Coronary artery (tissue), 2 donors: Measurements from ENCODE around the gene KIF2A.

Source experiments
- DNase-seq: peaks from one replicate; pipeline ENCODE4 v3.0.0-alpha.2; 2017; ENCODE audit warnings: low spot score
- H3K27ac ChIP-seq, 2 donors: fragments of 200-600 bp; sonication (generic); one replicate each; pipeline ENCODE4 v1.5.1; 2016 to 2019
- H3K4me3 ChIP-seq: fragments of 200-600 bp; sonication (generic); 2 replicates; pipeline ENCODE4 v1.5.1; 2016; ENCODE audit warnings: mild to moderate bottlenecking, moderate library complexity
- TF ChIP-seq, protein P1 (sequence below): fragments of 200-600 bp; sonication (generic); IDR thresholded peaks from one replicate; pipeline ENCODE4 v1.5.1; 2019; ENCODE audit warnings: antibody characterized with exemption

Gene KIF2A

DNA sequence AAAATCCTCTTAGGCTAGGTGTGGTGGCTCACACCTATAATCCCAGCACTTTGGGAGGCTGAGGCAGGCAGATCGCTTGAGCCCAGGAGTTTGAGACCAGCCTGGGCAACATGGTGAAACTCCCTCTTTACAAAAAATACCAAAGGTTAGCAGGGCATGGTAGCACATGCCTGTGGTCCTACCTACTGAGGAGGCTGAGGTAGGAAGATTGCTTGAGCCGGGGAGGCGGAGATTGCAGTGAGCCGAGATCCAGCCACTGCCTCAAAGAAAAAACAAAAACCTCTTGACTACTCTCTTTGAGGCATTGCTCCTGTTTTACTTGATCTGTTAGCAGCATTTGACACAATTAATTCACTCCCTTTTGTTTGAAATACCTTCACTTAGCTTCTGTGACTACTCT, 20.7 kb downstream of the KIF2A start:
- DNase-seq: no peak
- TF ChIP-seq, protein P1, sequence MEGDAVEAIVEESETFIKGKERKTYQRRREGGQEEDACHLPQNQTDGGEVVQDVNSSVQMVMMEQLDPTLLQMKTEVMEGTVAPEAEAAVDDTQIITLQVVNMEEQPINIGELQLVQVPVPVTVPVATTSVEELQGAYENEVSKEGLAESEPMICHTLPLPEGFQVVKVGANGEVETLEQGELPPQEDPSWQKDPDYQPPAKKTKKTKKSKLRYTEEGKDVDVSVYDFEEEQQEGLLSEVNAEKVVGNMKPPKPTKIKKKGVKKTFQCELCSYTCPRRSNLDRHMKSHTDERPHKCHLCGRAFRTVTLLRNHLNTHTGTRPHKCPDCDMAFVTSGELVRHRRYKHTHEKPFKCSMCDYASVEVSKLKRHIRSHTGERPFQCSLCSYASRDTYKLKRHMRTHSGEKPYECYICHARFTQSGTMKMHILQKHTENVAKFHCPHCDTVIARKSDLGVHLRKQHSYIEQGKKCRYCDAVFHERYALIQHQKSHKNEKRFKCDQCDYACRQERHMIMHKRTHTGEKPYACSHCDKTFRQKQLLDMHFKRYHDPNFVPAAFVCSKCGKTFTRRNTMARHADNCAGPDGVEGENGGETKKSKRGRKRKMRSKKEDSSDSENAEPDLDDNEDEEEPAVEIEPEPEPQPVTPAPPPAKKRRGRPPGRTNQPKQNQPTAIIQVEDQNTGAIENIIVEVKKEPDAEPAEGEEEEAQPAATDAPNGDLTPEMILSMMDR: no peak
- H3K4me3 ChIP-seq: no peak overlapping the region
- no peak overlapping the region for H3K27ac ChIP-seq

GRCh38 chr5:62327138-62328053, 21.4 kb downstream of the KIF2A start:
- TF ChIP-seq, protein P1: no peak
- Histone ChIP-seq H3K4me3 (no peak overlapping the region), H3K27ac (no peak overlapping the region)
- DNase-seq: no peak

- H3K4me3 ChIP-seq: no peak overlapping the region
- DNase-seq: no peak
- TF ChIP-seq, protein P1: no peak
- no peak overlapping the region for H3K27ac ChIP-seq
Observed at GRCh38 chr5:62328772-62329491, 22.9 kb downstream of the KIF2A start.

DNA sequence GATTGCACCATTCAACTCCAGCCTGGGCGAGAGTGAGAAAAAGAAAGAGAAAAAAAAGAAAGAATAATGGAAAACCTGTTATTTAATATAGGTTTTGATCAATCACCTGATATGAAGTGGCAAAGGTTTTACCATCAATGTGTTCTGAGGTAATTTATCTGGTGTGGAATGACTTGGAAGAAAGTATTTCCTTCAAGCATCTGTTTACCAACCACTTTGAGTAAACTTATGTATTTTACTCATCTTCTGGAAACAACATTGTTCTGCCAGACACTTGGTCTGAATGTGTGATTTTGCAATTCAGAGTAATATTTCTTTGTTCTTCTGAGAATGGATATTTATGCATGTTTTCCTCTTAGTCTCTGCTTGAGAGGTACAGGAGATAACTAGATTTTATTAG, 24.3 kb downstream of the KIF2A start:
- Histone ChIP-seq H3K27ac (no peak overlapping the region), H3K4me3 (no peak overlapping the region)
- no peak for DNase-seq
- TF ChIP-seq, protein P1: no peak

DNA sequence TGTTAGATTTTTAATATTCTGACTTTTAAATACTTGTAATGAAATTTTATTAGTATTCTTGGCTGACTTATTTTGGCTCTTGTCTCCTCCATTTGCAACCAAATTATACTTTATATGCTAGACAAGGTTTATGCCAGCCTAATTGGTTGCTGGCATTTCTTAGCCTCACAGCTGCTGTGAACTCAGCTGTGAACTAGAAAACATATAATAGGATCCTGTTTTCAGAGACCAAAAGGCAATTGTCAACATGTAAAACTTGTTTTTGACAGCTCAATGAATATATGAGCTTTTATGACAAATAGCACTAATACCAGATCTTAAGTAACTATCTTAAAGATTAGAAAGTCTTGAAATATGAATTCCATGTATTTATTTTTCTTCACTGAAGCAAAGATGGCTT, 25.9 kb downstream of the KIF2A start:
- no peak for DNase-seq
- Histone ChIP-seq H3K4me3 (no peak overlapping the region), H3K27ac (no peak overlapping the region)
- TF ChIP-seq, protein P1: no peak

GRCh38 chr5:62333250-62333794, 27.3 kb downstream of the KIF2A start:
- DNase-seq: no peak
- no peak overlapping the region for H3K27ac ChIP-seq
- TF ChIP-seq, protein P1: no peak
- H3K4me3 ChIP-seq: no peak overlapping the region
